ENCODE measurements around the gene ZKSCAN5. TPM values are rescaled to one million over a fixed set of nuclear protein-coding genes. Genes with fewer than 3 reads are reported as not detected.

ZKSCAN5 gene
- 12.7 and 15.4 TPM in 2 replicates for total RNA-seq (2014; rRNA removed; shearing (Covaris generic))

- DNase-seq (ENCODE audit: low read depth) = peak; percentile 96
Observed at GRCh38 chr7:99504603-99505323, at the start of gene ZKSCAN5. ZKSCAN5 (plus strand) TSS chr7:99504662; CDS start chr7:99506045, 1,383 bp downstream.

DNA sequence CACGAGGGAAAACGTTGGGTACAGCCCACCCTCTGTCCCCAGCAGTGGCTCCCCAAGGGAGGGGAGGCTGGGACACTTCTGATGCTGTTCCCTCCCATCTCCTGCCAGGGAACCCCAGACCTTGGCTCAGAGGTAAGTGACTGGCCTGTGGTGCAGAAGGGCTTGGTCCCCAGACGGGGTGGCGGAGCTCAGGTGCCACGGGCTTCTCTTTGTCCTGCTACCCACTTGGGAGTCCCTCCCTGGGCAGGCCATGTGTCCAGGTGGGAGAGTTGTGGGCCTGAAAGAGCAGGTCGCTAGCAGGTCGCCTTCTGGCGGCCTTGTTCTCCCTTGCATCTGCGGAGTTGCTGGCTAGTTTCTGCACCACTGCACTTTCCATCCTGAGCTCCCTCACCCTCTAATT, 48.6 kb upstream of the ZKSCAN5 start:
- no peak for DNase-seq (ENCODE audit: low read depth)

- no peak for DNase-seq (ENCODE audit: low read depth)
Observed at GRCh38 chr7:99456288-99456687, 48.2 kb upstream of the ZKSCAN5 start.

DNA sequence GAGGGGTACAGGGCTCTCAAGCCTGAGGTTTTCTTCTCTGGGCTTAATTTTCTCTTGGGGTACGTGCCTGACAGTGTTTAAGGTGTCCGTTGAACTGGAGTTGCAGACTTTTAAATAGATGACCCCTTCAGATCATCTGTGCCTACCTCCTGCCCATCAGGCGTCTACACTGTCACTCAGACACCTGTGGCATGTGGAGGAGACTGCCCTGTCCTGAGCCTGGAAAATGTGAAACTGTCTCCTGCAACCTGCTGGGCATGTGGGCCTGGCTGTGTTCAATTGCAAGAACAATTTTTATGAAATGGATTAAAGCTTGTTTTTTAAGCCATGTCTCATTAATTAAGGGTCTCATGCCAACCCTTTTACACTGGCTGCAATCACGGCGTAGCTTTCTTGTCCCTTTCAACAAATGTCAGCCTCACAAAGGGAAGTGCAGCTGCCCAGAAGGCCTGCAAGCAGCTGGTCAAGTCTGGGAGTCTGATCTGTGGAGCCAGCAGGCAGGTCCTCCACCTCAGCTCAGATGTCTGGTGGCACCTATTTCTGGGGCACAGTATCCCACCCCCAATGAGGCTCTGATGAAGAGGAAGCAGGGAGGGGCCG, 47.3 kb upstream of the ZKSCAN5 start:
- no peak for DNase-seq (ENCODE audit: low read depth)

DNA sequence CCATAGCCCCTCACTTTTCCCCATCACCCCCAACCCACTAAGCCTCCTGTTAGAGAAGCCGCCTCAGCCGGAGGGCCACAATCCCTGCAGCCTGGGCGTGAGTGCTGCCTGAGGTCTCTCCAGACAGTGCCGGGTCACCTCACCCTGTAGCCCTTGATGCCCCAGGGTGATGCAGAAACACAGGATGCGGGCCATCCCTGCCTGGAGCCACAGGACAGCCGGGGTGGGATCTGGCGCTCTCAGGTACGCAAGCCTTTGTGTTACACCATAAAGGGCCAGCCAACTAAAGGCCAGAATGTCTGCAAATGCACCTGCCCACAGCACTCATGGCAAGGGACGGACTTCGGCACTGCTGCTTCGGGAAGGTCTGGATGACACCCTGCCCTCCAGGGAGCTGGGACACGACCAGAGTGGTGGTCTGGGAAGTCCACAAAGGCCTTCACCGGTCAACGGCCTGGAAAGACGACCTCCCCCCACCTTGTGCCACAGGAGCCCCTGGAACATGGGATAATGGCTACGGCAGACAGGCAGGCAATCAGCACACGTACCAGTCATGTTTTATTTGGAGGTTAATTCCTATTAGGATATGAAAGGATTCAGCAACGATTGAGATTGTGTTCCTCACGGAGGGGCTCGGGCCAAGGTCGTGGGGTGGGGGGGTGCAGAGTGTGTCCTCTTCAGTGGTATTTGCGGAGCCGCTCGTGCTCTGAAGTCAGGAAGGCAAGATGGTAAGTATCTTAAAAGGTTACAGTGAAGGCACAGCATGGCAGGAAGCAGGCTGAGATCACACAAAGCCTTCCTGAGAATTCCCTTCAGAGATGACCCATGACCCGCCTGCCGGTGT, 46.6 kb upstream of the ZKSCAN5 start:
- DNase-seq (ENCODE audit: low read depth) = no peak

DNA sequence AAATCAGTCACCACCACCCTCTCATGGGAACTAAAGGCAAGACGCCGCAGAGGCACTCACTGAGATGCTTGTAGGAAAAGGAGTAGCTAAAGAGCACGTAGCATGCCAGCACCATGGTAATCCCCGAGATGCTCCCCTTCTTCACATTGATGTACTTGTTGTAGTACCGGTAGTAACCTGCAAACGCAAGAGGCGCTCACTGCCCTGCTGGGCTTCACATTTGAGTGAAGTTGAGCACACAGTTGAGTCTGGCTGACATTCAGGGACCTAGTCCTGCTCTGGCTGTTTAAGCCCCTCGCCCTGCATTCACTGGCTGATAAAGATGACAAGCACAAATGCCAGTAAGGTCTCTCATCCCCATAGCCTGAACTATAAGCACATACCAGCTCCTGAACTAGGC, 45.4 kb upstream of the ZKSCAN5 start:
- DNase-seq (ENCODE audit: low read depth) = peak; percentile 25

- DNase-seq (ENCODE audit: low read depth) = no peak
Observed at GRCh38 chr7:99460651-99461050, 43.8 kb upstream of the ZKSCAN5 start.

GRCh38 chr7:99461221-99461620, 43.2 kb upstream of the ZKSCAN5 start:
- no peak for DNase-seq (ENCODE audit: low read depth)

GRCh38 chr7:99465421-99465768, 39.1 kb upstream of the ZKSCAN5 start:
- DNase-seq (ENCODE audit: low read depth) = no peak

- no peak for DNase-seq (ENCODE audit: low read depth)
Observed at GRCh38 chr7:99468336-99468918, 36.0 kb upstream of the ZKSCAN5 start.

DNA sequence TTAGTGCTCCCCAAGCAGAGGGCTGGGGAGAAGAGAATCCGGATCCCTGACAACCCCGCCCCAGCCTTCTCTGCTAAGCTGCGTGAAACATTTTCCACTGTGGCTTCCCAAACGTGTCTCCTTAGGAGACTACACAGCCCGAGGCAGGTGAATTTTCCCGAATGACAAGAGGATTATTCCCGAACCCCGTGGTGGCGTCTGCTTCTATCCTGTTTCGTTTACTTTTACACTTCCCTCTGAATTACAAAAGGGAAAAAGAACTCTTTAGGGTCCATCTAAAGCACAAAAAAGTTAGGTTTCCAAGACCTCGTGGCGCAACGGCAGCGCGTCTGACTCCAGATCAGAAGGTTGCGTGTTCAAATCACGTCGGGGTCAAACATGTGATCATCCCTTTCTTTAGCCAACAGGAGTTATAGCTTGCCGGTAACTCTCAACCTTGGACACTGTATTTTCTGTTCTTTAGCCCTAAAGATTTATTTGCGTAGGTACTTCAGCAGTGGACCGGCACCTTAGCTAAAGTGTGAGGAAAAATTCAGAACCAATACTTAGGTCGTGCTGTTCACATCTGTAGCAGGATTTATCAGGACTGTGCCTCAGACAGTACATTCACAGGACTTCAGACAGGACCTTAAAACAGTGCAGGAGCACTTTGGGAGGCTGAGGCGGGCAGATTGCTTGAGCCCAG, 34.9 kb upstream of the ZKSCAN5 start:
- no peak for DNase-seq (ENCODE audit: low read depth)

DNA sequence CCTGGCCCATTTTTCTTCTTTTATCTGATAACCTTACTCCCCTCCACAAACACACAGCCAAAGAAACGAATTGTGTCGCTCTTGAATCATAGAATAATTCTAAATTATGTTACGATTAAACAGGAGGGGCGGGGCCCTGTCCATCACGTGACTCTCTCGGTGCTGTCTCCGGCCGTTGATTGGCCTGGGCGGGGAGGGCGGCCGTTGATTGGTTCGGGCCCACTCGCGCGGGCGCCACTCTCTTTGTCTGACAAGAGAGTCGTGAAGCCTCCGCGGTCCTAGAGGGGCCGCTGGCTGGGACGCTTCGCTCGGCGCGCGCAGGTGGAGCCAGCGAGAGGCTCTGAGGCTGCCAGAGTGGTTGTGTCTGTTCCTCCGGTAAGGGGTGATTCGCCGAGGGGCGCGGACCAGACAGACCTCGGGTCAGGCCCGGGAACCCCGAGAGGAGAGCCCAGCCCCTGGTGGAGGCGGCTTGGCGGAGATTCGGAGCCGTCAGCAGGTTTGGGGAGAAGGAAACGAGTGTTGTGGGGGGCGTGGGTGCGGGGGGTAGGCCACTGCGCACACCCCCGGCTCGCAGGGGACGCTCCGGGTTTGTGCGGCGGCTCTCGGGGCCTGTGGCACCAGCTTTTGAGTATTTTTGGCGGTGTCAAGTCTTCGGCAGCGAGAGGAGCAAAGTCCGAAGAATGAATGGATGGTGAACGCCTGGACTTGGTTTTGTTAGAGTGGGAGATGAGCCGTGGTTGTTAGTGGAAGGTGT, 31.7 kb upstream of the ZKSCAN5 start, which contains the start of gene ZNF789:
ZNF789 (plus strand) TSS at position 330 of the 754 bp plus-strand sequence. CDS start 3,567 bp downstream, outside the sequence.
- DNase-seq (ENCODE audit: low read depth) = peak; percentile 97

DNA sequence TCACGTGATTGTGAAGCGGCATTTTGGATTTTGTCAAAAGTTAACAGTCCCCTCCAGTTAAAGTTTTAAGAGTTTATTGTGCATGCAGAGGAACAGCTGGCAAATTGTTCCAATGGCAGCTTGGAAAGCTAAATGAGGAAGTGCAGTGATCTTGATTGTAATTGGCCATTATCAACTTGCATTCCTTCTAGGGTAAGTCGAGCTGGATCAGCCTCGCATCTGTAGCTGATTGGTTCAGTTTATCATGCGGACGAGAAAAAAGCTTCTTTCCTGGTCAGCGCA, 31.2 kb upstream of the ZKSCAN5 start:
- peak; percentile 80 for DNase-seq (ENCODE audit: low read depth)

GRCh38 chr7:99476107-99476506, 28.4 kb upstream of the ZKSCAN5 start:
- no peak for DNase-seq (ENCODE audit: low read depth)

GRCh38 chr7:99478464-99479440, 25.7 kb upstream of the ZKSCAN5 start:
- no peak for DNase-seq (ENCODE audit: low read depth)

- no peak for DNase-seq (ENCODE audit: low read depth)
Observed at GRCh38 chr7:99485094-99485493, 19.4 kb upstream of the ZKSCAN5 start.

DNA sequence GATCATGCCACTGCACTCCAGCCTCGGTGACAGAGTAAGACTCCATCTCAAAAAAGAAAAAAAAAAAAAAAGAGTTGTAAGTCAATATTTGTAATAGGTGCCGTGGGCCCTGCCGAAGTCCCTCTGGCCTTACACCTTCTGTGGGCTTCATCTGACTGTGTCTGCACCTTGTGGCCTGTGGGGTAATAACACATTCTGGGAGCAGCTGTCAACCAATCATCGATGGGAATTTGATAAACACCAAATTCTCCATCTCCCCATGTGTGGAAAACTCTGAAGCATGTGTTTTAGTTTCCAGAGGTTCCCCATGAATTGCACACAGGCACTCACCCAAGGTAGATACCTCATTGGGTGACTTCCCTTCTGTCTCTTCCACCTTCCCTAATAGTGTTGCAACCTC, 15.2 kb upstream of the ZKSCAN5 start:
- no peak for DNase-seq (ENCODE audit: low read depth)

DNA sequence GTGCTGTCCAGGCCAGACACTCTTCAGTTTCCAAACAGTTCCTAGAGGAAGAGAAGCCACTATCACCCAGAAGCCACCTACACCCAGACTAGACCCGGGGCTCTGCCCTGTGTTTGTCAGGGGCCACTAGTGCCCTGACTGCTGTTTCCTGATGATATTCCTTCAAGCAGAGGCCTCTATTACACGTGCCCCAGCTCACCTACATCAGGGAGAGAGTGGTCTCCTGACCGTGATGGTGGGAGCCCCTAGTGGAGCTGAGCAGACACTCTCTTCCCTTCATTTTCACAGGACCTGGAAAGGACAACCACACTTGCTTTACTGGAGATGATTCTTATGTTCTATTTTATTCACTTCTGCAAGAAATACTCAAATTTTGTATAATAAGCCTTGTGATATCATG, 13.6 kb upstream of the ZKSCAN5 start:
- no peak for DNase-seq (ENCODE audit: low read depth)

DNA sequence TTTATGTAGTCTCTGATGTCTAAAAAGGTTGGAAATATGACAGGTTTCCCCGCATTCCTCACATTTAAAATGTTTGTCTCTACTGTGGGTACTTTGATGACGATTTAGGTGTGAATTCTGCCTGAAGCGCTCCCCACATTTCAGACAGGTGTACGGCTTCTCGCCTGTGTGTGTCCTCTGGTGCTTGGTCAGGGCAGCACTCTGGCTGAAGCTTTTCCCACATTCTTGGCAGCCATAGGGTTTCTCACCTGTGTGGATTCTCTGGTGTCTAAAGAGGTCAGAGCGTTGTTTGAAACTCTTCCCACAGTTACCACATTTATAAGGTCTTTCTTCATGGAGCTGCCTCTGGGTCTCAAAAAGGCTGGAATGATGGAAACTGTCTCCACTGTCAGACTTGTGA, 10.6 kb upstream of the ZKSCAN5 start:
- DNase-seq (ENCODE audit: low read depth) = no peak
